Measurements from ENCODE around the gene ARFGAP1.
A peak's percentile ranks its signal among the peaks of the same experiment; 100 is the strongest.

ARFGAP1 gene

DNA sequence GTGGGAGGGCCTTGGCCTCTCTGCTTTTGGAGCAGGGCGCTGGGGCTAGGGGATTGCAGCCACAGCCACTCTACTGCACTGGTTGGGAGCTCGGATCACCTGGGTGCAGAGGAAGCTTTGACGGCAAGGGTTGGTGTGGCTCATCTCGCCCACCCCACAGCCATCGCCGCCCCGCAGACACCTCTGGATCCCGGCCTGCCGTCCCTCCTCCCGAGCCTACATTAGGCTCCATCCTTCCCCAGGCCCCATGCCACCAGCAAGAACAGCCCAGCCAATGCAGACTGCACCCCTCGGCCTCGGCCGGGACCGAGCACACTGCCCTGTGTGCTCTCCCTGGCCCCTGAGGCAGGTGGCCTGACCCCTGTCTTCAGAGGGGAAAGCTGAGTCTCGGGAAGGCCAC is 12.1 kb upstream of the ARFGAP1 start:
- no peak for DNase-seq (ENCODE audit: low read depth)

- DNase-seq (ENCODE audit: low read depth) = no peak
Measured at GRCh38 chr20:63261060-63261794, 11.4 kb upstream of the ARFGAP1 start.

- no peak for DNase-seq (ENCODE audit: low read depth)
Measured at GRCh38 chr20:63261795-63262528, 10.7 kb upstream of the ARFGAP1 start.

DNA sequence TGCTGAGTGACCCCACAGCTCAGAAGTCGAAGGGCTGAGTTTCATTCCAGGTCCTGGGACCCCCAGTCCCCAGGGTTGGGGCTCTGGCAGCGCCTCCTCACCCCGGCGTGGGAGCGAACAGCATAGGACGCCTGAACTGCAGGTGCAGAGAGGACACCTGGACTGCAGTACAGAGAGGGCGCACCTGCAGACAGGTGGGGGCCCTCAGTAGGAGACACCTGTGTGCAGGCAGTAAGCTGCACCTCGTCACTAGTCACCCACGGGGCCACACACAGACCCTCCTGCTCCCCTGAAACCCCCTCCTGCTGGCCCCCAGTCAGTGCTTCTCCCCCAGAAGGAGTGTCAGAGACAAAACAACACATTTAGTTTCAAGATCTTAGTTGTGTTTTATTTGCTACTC is 9.8 kb upstream of the ARFGAP1 start:
- no peak for DNase-seq (ENCODE audit: low read depth)

GRCh38 chr20:63264000-63264399 is 8.6 kb upstream of the ARFGAP1 start:
- DNase-seq (ENCODE audit: low read depth) = no peak

GRCh38 chr20:63264519-63264918 is 8.1 kb upstream of the ARFGAP1 start:
- no peak for DNase-seq (ENCODE audit: low read depth)

GRCh38 chr20:63265891-63266515 is 6.6 kb upstream of the ARFGAP1 start:
- DNase-seq (ENCODE audit: low read depth) = peak; percentile 8

- DNase-seq (ENCODE audit: low read depth) = no peak
Measured at GRCh38 chr20:63267691-63268090, 4.9 kb upstream of the ARFGAP1 start.

- DNase-seq (ENCODE audit: low read depth) = no peak
Measured at GRCh38 chr20:63268256-63268655, 4.4 kb upstream of the ARFGAP1 start.

GRCh38 chr20:63268671-63269439 is 3.8 kb upstream of the ARFGAP1 start:
- no peak for DNase-seq (ENCODE audit: low read depth)

DNA sequence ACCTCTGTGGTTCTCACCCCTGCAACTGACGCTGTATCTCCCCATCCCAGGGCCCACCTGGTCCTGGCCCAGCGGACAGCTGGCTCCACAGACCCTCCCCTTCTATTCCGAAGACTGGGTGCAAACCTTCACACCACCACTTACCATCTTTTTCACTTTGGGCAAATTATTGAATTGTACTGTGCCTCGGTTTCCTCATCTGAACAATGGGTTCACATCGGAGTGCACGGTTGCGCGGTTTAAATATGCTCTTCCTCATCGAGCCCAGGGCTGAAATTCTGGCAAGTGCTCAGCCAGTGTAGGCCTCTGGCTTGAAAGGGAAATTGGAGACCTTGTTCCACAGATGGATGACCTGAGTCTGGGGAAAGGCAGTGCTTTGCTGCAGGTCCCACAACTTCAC is 2.9 kb upstream of the ARFGAP1 start:
- no peak for DNase-seq (ENCODE audit: low read depth)

GRCh38 chr20:63270606-63271325 is 1.8 kb upstream of the ARFGAP1 start:
- no peak for DNase-seq (ENCODE audit: low read depth)

GRCh38 chr20:63273059-63273579 is 506 bp downstream of the ARFGAP1 start:
- DNase-seq (ENCODE audit: low read depth) = no peak

- DNase-seq (ENCODE audit: low read depth) = no peak
Measured at GRCh38 chr20:63273635-63274380, 1.2 kb downstream of the ARFGAP1 start.

- no peak for DNase-seq (ENCODE audit: low read depth)
Measured at GRCh38 chr20:63274381-63275228, 2.0 kb downstream of the ARFGAP1 start.

DNA sequence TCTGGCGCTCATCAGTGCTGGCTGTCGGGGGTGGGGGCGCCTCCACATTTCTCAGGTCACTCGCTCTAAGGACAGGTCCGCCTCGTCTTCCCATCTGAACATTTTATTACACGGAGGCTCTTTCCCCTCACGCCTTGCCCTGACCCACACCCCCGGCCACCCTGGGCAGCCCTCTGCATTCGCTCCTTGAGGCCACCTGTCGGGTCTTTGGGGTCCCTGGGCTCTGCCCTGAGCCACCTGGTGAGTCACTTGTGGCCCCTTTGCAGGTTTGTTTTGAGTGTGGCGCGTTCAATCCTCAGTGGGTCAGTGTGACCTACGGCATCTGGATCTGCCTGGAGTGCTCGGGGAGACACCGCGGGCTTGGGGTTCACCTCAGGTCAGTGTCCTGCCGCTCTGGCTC is 3.2 kb downstream of the ARFGAP1 start:
- no peak for DNase-seq (ENCODE audit: low read depth)

DNA sequence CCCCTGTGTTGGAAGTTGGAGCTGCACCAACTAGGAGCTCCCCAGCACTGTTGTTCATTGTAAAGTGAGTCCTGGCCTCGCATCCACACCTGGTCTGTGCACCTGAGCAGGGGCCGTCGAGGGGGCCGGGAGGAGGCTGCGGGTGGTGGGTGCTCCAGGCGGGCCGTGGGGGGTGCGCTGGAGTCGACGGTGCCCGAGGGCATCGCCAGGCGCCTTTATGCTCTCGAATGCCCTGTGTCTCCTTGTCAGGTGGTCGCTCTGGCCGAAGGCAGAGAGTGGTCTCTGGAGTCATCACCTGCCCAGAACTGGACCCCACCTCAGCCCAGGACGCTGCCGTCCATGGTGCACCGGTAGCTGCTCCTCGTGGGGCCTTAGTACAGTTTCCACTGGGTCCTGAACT is 4.3 kb downstream of the ARFGAP1 start:
- no peak for DNase-seq (ENCODE audit: low read depth)

DNA sequence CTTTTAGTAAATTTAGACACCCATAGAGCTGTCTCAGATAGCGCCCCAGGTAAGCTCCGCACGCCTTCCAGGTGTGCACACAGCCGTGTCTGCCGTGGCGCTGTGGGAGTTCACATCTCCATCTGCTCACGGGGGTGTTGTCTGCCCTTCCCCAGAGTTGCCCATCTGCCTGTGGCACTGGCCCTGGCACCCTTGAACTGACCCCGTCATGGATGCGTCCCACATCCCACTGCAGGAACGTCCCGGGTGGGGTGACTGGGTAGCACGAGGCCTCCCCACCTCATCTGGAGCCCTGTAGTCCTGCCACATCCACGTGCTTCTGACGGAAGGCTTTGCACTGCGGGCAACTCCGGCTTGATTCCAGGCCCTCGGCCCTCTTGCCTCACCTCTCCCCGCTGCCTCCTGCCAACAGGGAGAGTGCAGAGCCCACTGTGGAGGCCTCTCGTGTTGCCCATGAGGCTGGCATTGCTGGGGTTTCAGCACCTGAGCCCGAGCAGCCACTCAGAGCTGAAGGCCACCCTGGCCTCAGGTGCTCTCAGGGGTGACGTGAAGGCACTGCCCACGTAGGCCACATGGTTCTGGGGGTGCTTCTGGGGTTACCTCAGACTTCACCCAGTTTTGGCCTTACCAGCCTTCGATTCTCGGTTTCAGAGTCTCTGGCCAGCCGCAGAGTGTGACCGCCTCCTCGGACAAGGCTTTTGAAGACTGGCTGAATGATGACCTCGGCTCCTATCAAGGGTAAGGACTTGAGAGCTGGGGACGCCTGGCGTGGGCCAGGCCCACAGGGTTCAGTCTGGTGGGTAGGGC is 5.1 kb downstream of the ARFGAP1 start:
- no peak for DNase-seq (ENCODE audit: low read depth)

- DNase-seq (ENCODE audit: low read depth) = no peak
Measured at GRCh38 chr20:63278661-63279060, 6.0 kb downstream of the ARFGAP1 start.

All from fibroblast of the conjunctiva (primary cell).